SK-N-SH (cell line): Measurements from ENCODE around the gene RBM47. TPM values are rescaled to one million over a fixed set of nuclear protein-coding genes. Genes with fewer than 3 reads are reported as not detected.
A peak's percentile ranks its signal among the peaks of the same experiment; 100 is the strongest.

ENCODE experiments used
- CTCF ChIA-PET: fragments of 300-600, 350-600 bp; formaldehyde crosslinking; extraction: SDS; loops from one replicate; lab custom pipeline; 2021; lab: Yijun Ruan, JAX
- POLR2A ChIA-PET: fragments of 350-600 bp; sonication (Branson Sonifier 250); formaldehyde crosslinking; extraction: SDS; loops from one replicate; lab custom pipeline; 2020; ENCODE audit warnings: antibody characterized with exemption, inconsistent platforms; lab: Yijun Ruan, JAX
- DNase-seq: peaks from one replicate; pipeline ENCODE4 v3.0.0; 2012
- H2AFZ ChIP-seq: fragments of 200-600 bp; sonication (generic); 2 replicates; pipeline ENCODE4 v1.8.1; 2016; ENCODE audit warnings: antibody characterized with exemption, mild to moderate bottlenecking, low read depth
- H3F3A ChIP-seq: fragments of 200-600 bp; sonication (generic); replicated peaks from 2 replicates; pipeline ENCODE3; 2016; ENCODE audit warnings: antibody characterized with exemption, mild to moderate bottlenecking; ENCODE audit not compliant: insufficient read depth
- H3K27ac ChIP-seq, 2 experiments: fragments of 200-500 bp in 1 of 2; fragments of 200-600 bp in 1 of 2; sonication (Bioruptor generic) in 1 of 2; sonication (generic), shearing (Covaris generic) in 1 of 2; 2 replicates each; pipeline versions ENCODE4 v1.5.1 to v1.6.1; 2014 to 2016; ENCODE audit warnings: low read depth in 2 of 2, inconsistent platforms in 1 of 2, low read length in 1 of 2, mild to moderate bottlenecking in 1 of 2, mixed read lengths in 1 of 2
- H3K27me3 ChIP-seq: fragments of 200-600 bp; sonication (generic), shearing (Covaris generic); 2 replicates; pipeline ENCODE4 v1.6.1; 2016; ENCODE audit warnings: mixed run types; ENCODE audit not compliant: insufficient read depth
- H3K36me3 ChIP-seq, 2 experiments: fragments of 200-500 bp in 1 of 2; fragments of 200-600 bp in 1 of 2; sonication (Bioruptor generic) in 1 of 2; sonication (generic) in 1 of 2; replicated peaks in 1 of 2; 2 replicates each; pipeline versions ENCODE3 to v1.5.1; 2014 to 2016; ENCODE audit warnings: low read length in 1 of 2, mild to moderate bottlenecking in 1 of 2; ENCODE audit not compliant: insufficient read depth in 2 of 2, control insufficient read depth in 1 of 2
- H3K4me1 ChIP-seq, 2 experiments: fragments of 200-500 bp in 1 of 2; fragments of 200-600 bp in 1 of 2; sonication (Bioruptor generic) in 1 of 2; sonication (generic), shearing (Covaris generic) in 1 of 2; 2 replicates each; pipeline versions ENCODE4 v1.5.1 to v1.6.1; 2014 to 2016; ENCODE audit warnings: low read depth in 1 of 2, low read length in 1 of 2, mixed run types in 1 of 2; ENCODE audit not compliant: insufficient read depth in 2 of 2, control insufficient read depth in 1 of 2
- H3K4me2 ChIP-seq: fragments of 200-600 bp; sonication (generic), shearing (Covaris generic); 2 replicates; pipeline ENCODE4 v1.6.1; 2017; ENCODE audit warnings: mixed run types
- H3K4me3 ChIP-seq, 2 experiments: fragments of 200-500 bp in 1 of 2; fragments of 200-600 bp in 1 of 2; sonication (Bioruptor generic) in 1 of 2; sonication (generic), shearing (Covaris generic) in 1 of 2; 2 replicates each; pipeline versions ENCODE4 v1.5.1 to v1.8.1; 2014 to 2016; ENCODE audit warnings: low read depth in 2 of 2, inconsistent platforms in 1 of 2, low read length in 1 of 2, mild to moderate bottlenecking in 1 of 2, mixed read lengths in 1 of 2, moderate library complexity in 1 of 2
- H3K79me2 ChIP-seq: fragments of 200-600 bp; sonication (generic); 2 replicates; pipeline ENCODE4 v1.8.1; 2017; ENCODE audit warnings: mild to moderate bottlenecking; ENCODE audit not compliant: insufficient read depth
- H3K9ac ChIP-seq: fragments of 200-600 bp; sonication (generic); 2 replicates; pipeline ENCODE4 v1.6.1; 2017; ENCODE audit warnings: mixed run types
- H3K9me2 ChIP-seq: fragments of 200-600 bp; sonication (generic); 2 replicates; pipeline ENCODE4 v1.6.1; 2017; ENCODE audit warnings: mixed run types
- H3K9me3 ChIP-seq: fragments of 200-600 bp; sonication (generic); 2 replicates; pipeline ENCODE4 v1.6.1; 2017; ENCODE audit warnings: mixed run types, mild to moderate bottlenecking, moderate library complexity
- H4K20me1 ChIP-seq: fragments of 200-600 bp; sonication (generic); 2 replicates; pipeline ENCODE4 v1.6.1; 2017; ENCODE audit warnings: mild to moderate bottlenecking, mixed run types; ENCODE audit not compliant: insufficient read depth
- ELF1 ChIP-seq: IDR thresholded peaks from 2 replicates; pipeline ENCODE4 v1.4.0; 2012
- EP300 ChIP-seq, 2 experiments: IDR thresholded peaks; 2 replicates each; pipeline versions ENCODE4 v1.4.0 to v1.6.1; 2012; ENCODE audit warnings: borderline replicate concordance in 1 of 2, low read depth in 1 of 2, low read length in 1 of 2
- FOSL2 ChIP-seq: IDR thresholded peaks from 2 replicates; pipeline ENCODE4 v1.4.0; 2012; ENCODE audit warnings: low read depth, mild to moderate bottlenecking, moderate library complexity, borderline replicate concordance
- FOXJ3 ChIP-seq: sonication (generic); formaldehyde crosslinking; IDR thresholded peaks from 2 replicates; pipeline ENCODE4 v1.5.1; 2020; ENCODE audit warnings: mild to moderate bottlenecking, missing genetic modification reagents
- JUND ChIP-seq: IDR thresholded peaks from 2 replicates; pipeline ENCODE4 v1.4.0; 2012
- MXI1 ChIP-seq: IDR thresholded peaks from 2 replicates; pipeline ENCODE4 v1.6.1; 2012; ENCODE audit warnings: mild to moderate bottlenecking, low read depth, low read length, improper control_type of control experiment
- NFIC ChIP-seq: IDR thresholded peaks from 2 replicates; pipeline ENCODE4 v1.4.0; 2012; ENCODE audit warnings: borderline replicate concordance
- NRF1 ChIP-seq: IDR thresholded peaks from 2 replicates; pipeline ENCODE4 v1.6.1; 2012; ENCODE audit warnings: low read depth, mild to moderate bottlenecking, low read length
- RAD21 ChIP-seq: IDR thresholded peaks from 2 replicates; pipeline ENCODE4 v1.6.1; 2012; ENCODE audit warnings: mild to moderate bottlenecking, low read length
- RXRA ChIP-seq: IDR thresholded peaks from 2 replicates; pipeline ENCODE4 v1.4.0; 2012; ENCODE audit warnings: low read depth, mild to moderate bottlenecking, borderline replicate concordance
- SIN3A ChIP-seq: IDR thresholded peaks from 2 replicates; pipeline ENCODE4 v1.6.1; 2012; ENCODE audit warnings: low read depth, mild to moderate bottlenecking, low read length, moderate library complexity, borderline replicate concordance
- SMC3 ChIP-seq: IDR thresholded peaks from 2 replicates; pipeline ENCODE4 v1.6.1; 2012; ENCODE audit warnings: low read depth, low read length, improper control_type of control experiment
- TCF12 ChIP-seq: IDR thresholded peaks from 2 replicates; pipeline ENCODE4 v1.4.0; 2012
- TEAD4 ChIP-seq: IDR thresholded peaks from 2 replicates; pipeline ENCODE4 v1.4.0; 2012; ENCODE audit warnings: mild to moderate bottlenecking, borderline replicate concordance; ENCODE audit not compliant: insufficient read depth
- YY1 ChIP-seq: IDR thresholded peaks from 2 replicates; pipeline ENCODE4 v1.4.0; 2012; ENCODE audit warnings: low read depth, mild to moderate bottlenecking
- ZBTB33 ChIP-seq: IDR thresholded peaks from 2 replicates; pipeline ENCODE4 v1.4.0; 2012; ENCODE audit warnings: low read depth, borderline replicate concordance
- WGBS: methylation state at CpG from one replicate; pipeline ENCODE4 v1.1.6; 2017; ENCODE audit warnings: low lambda C conversion rate; 5-methylcytosine and 5-hydroxymethylcytosine counted together
- polyA plus RNA-seq, 3 experiments: library from polyadenylated mRNA; depleted of rRNA; stranded (reverse); fragments of >200 nt; gene quantifications; 2 replicates each; pipeline ENCODE4 v1.2.3, GENCODE V29; 2012
- TF ChIP-seq, protein P1 (sequence below): IDR thresholded peaks from 2 replicates; pipeline ENCODE4 v1.4.0; 2012; ENCODE audit warnings: low read depth

The RBM47 gene
- polyA plus RNA-seq, 1 of the 3 experiments (the other 2 are of a cell fraction): 6.8 TPM

DNA sequence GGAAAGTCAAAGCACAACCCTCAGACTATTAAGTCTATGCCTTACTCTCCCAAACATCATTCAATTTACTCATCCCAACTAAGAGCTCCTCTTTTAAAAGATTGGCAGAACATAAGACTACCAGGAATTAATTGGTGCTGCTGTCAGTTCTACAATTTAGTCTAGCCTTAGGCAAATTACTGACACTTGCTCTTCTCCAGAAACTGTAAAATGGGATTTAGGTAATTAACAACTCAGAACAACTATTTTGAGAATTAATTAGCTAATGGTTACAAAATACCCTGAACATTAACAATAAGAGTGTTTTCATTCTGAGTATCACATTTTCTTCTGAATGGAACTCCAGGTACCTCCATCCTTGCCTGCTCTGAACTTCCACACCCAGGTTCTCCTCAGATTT lies 36.2 kb upstream of the RBM47 start:
- peaks cover 10% of the 10 kb centered on the region for H3F3A ChIP-seq
- H3K4me3 ChIP-seq: no peak overlapping the region
- POLR2A ChIA-PET: no interaction called here
- H3K9me2 ChIP-seq: no peaks in the 10 kb centered on the region
- H3K27ac ChIP-seq: no peak overlapping the region
- CTCF ChIA-PET: no interaction called here
- no peak overlapping the region for H2AFZ ChIP-seq
- no peaks in the 10 kb centered on the region for H3K79me2 ChIP-seq
- no peaks in the 10 kb centered on the region for H3K9me3 ChIP-seq
- no peak for TF ChIP-seq NFIC
- TF ChIP-seq MXI1: no peak
- TF ChIP-seq EP300 (IDR thresholded peaks at IDR 0.05; ENCODE audit: borderline replicate concordance in 1 of 2, low read depth in 1 of 2, low read length in 1 of 2): no peak
- TF ChIP-seq, protein P1, sequence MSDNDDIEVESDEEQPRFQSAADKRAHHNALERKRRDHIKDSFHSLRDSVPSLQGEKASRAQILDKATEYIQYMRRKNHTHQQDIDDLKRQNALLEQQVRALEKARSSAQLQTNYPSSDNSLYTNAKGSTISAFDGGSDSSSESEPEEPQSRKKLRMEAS: no peak
- no peak for TF ChIP-seq RXRA
- TF ChIP-seq RAD21: no peak
- TF ChIP-seq YY1: no peak
- TF ChIP-seq ZBTB33: no peak
- no peak for TF ChIP-seq JUND
- TF ChIP-seq SMC3: no peak
- TF ChIP-seq TEAD4: no peak
- no peak for TF ChIP-seq SIN3A
- TF ChIP-seq FOXJ3 (CRISPR knock-in tag): no peak
- H4K20me1 ChIP-seq: no peaks in the 10 kb centered on the region
- no peaks in the 10 kb centered on the region for H3K36me3 ChIP-seq
- H3K9ac ChIP-seq: no peak overlapping the region
- no peaks in the 10 kb centered on the region for H3K27me3 ChIP-seq
- peaks cover 0 to 4% of the 10 kb centered on the region in 2 experiments; a peak in 2 of 4 replicates for H3K4me1 ChIP-seq
- no peak for DNase-seq
- no peak overlapping the region for H3K4me2 ChIP-seq

DNA sequence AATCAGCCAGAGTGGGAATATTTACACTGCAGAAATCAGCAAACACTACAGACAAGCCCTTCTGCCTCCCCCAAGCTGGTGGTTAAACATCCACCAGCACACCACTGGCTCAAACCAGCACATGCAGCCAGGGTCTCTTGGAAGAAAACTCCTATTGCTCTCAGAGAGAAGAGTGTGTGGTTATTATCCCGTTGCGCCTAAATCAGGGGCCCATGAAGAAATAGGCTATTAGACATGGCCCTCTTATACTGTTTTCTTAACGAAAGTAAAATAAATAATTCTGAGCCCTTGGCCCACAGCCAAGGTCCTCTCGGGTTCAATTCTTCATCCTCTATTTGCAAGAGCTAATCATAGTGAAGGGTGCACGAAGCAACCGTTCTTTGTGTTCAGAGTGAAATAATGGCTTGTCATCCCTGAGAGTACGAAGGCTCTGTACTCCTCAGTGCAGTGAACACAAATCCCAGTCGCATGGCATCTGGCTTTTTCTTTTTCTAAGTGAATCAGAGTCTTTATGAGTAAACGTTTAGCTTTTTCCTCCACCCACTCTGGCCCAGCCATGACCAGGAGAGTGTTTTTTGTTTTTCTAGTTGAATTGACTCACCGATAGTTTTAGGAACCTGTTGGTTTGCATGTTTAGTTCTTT lies 33.4 kb upstream of the RBM47 start:
- Histone ChIP-seq H3K9ac (no peak overlapping the region), H3K27ac (peak overlapping the region in 1 of 2 experiments; percentile 44; a peak in 2 of 4 replicates), H3K4me2 (peak overlapping the region; percentile 59), H2AFZ (peak overlapping the region; percentile 5; the same call in 1 of the 2 replicates), H3K9me2 (no peaks in the 10 kb centered on the region), H3K27me3 (no peaks in the 10 kb centered on the region), H3F3A (peaks cover 10% of the 10 kb centered on the region), H3K36me3 (no peaks in the 10 kb centered on the region), H3K9me3 (no peaks in the 10 kb centered on the region), H3K4me3 (no peak overlapping the region), H3K79me2 (no peaks in the 10 kb centered on the region), H4K20me1 (no peaks in the 10 kb centered on the region), H3K4me1 (peaks cover 0 to 4% of the 10 kb centered on the region in 2 experiments; a peak in 1 of 4 replicates)
- 52% methylated on average over 10 of the region's 10 CpGs for WGBS
- TF ChIP-seq NRF1 (no peak), TCF12 (peak; percentile 56), SIN3A (no peak), YY1 (no peak), NFIC (peak; percentile 15; the same call in 1 of the 2 replicates), FOSL2 (peak; percentile 52), ELF1 (no peak), ZBTB33 (no peak)
- DNase-seq: no peak
- CTCF ChIA-PET: interaction anchor here (1.2 kb wide), 1 partner anchor 338 kb away, joined by 3 read pairs; no protein-coding TSS in a partner anchor
- POLR2A ChIA-PET: interaction anchor here (0.6 kb wide), 1 partner anchor 11 kb away, joined by 4 read pairs; no protein-coding TSS in a partner anchor
